ACC112 (cell line): ENCODE measurements around the gene ZFC3H1.
"Not testable (repeated sequence)": the region's sequence is repeated elsewhere in the genome, so short reads cannot be mapped to it uniquely, and the experiment has no call there.

Source experiments
- H2AFZ ChIP-seq: fragments of 200-600 bp; sonication (generic); one replicate; pipeline ENCODE4 v1.6.0; 2017; ENCODE audit warnings: antibody characterized with exemption, low read length; ENCODE audit not compliant: unreplicated experiment
- H3K27ac ChIP-seq: fragments of 200-600 bp; sonication (generic); 2 replicates; pipeline ENCODE4 v1.5.1; 2014; ENCODE audit warnings: low read depth, mild to moderate bottlenecking, antibody characterized with exemption, low read length, moderate library complexity
- H3K27me3 ChIP-seq: fragments of 200-600 bp; sonication (generic); 2 replicates; pipeline ENCODE4 v1.6.1; 2014; ENCODE audit warnings: mild to moderate bottlenecking, antibody characterized with exemption, low read length, moderate library complexity, mixed read lengths; ENCODE audit not compliant: insufficient read depth
- H3K36me3 ChIP-seq: fragments of 200-600 bp; sonication (generic); 2 replicates; pipeline ENCODE4 v1.6.1; 2016; ENCODE audit warnings: mild to moderate bottlenecking, antibody characterized with exemption, low read length, moderate library complexity, mixed read lengths; ENCODE audit not compliant: insufficient read depth
- H3K4me1 ChIP-seq: fragments of 200-600 bp; sonication (generic); one replicate; pipeline ENCODE4 v1.6.1; 2016; ENCODE audit warnings: low read length, mixed read lengths; ENCODE audit not compliant: insufficient read depth, unreplicated experiment, control insufficient read depth
- H3K4me3 ChIP-seq: fragments of 200-600 bp; sonication (generic); 2 replicates; pipeline ENCODE4 v1.5.1; 2014; ENCODE audit warnings: mild to moderate bottlenecking, low read depth, low read length
- H3K79me2 ChIP-seq: fragments of 200-600 bp; sonication (generic); one replicate; pipeline ENCODE4 v1.6.0; 2016; ENCODE audit warnings: low read length; ENCODE audit not compliant: control insufficient read depth, unreplicated experiment, insufficient read depth

The ZFC3H1 gene

GRCh38 chr12:71694099-71694820 is 30.6 kb upstream of the ZFC3H1 start:
- no peak overlapping the region for H2AFZ ChIP-seq

GRCh38 chr12:71693651-71694050 is 30.0 kb upstream of the ZFC3H1 start:
- H2AFZ ChIP-seq, H3K27me3 ChIP-seq, H3K79me2 ChIP-seq, H3K4me1 ChIP-seq, H3K27ac ChIP-seq, H3K36me3 ChIP-seq, H3K4me3 ChIP-seq: not testable (repeated sequence)

More at GRCh38 chr12:71694099-71694820, 30.6 kb upstream of the ZFC3H1 start:
- Histone ChIP-seq H3K79me2 (no peaks in the 10 kb centered on the region), H3K36me3 (no peaks in the 10 kb centered on the region; the same call in 1 of the 2 replicates), H3K4me1 (no peaks in the 10 kb centered on the region), H3K4me3 (no peak overlapping the region), H3K27ac (no peak overlapping the region), H3K27me3 (no peaks in the 10 kb centered on the region)

GRCh38 chr12:71693126-71693525 is 29.5 kb upstream of the ZFC3H1 start:
- Histone ChIP-seq H3K27ac (no peak overlapping the region), H3K4me1 (no peaks in the 10 kb centered on the region), H3K27me3 (no peaks in the 10 kb centered on the region), H3K36me3 (no peaks in the 10 kb centered on the region; the same call in 1 of the 2 replicates), H3K4me3 (no peak overlapping the region), H3K79me2 (no peaks in the 10 kb centered on the region), H2AFZ (no peak overlapping the region)

- Histone ChIP-seq H3K4me1 (peaks cover 4% of the 10 kb centered on the region), H3K4me3 (no peak overlapping the region), H3K79me2 (peaks cover 9% of the 10 kb centered on the region), H2AFZ (no peak overlapping the region), H3K27me3 (no peaks in the 10 kb centered on the region), H3K27ac (no peak overlapping the region), H3K36me3 (no peaks in the 10 kb centered on the region)
These were observed 28.0 kb upstream of the ZFC3H1 start for GRCh38 chr12:71691504-71692129.

- Histone ChIP-seq H3K27me3 (no peaks in the 10 kb centered on the region), H3K4me3 (no peak overlapping the region), H3K36me3 (no peaks in the 10 kb centered on the region), H3K27ac (no peak overlapping the region), H3K4me1 (peaks cover 10% of the 10 kb centered on the region), H3K79me2 (peaks cover 9% of the 10 kb centered on the region), H2AFZ (no peak overlapping the region)
These were observed 25.4 kb upstream of the ZFC3H1 start for GRCh38 chr12:71688961-71689570.

- H3K36me3 ChIP-seq, H3K27me3 ChIP-seq, H2AFZ ChIP-seq, H3K27ac ChIP-seq, H3K79me2 ChIP-seq: not testable (repeated sequence)
- peak overlapping the region; percentile 78 for H3K4me3 ChIP-seq
- peaks cover 10% of the 10 kb centered on the region for H3K4me1 ChIP-seq
These were observed 23.5 kb upstream of the ZFC3H1 start for GRCh38 chr12:71687172-71687571.

- Histone ChIP-seq H3K4me3 (peak overlapping the region; percentile 78), H3K79me2 (peaks cover 9% of the 10 kb centered on the region), H3K36me3 (no peaks in the 10 kb centered on the region), H3K4me1 (peaks cover 10% of the 10 kb centered on the region), H2AFZ (peak overlapping the region; percentile 90), H3K27me3 (no peaks in the 10 kb centered on the region), H3K27ac (peak overlapping the region; percentile 59)
These were observed 23.0 kb upstream of the ZFC3H1 start for GRCh38 chr12:71686658-71687025.

GRCh38 chr12:71685914-71686657 is 22.4 kb upstream of the ZFC3H1 start, which contains the start of gene TMEM19:
TSS of gene TMEM19 (plus strand) at chr12:71686082. CDS start at chr12:71686681, 599 bp downstream.
- peak within 1 kb of the TSS; percentile 59 for H3K27ac ChIP-seq
- H3K4me1 ChIP-seq = peaks cover 10% of the 10 kb centered on the region

GRCh38 chr12:71685312-71685906 is 21.8 kb upstream of the ZFC3H1 start:
- Histone ChIP-seq H3K79me2 (peaks cover 9% of the 10 kb centered on the region), H3K27ac (peak overlapping the region; percentile 59), H3K36me3 (no peaks in the 10 kb centered on the region), H3K4me1 (peaks cover 10% of the 10 kb centered on the region), H2AFZ (peak overlapping the region; percentile 35), H3K4me3 (peak overlapping the region; percentile 78), H3K27me3 (no peaks in the 10 kb centered on the region)

More at GRCh38 chr12:71685914-71686657, 22.4 kb upstream of the ZFC3H1 start, which contains the start of gene TMEM19:
- Histone ChIP-seq H3K27me3 (no peaks in the 10 kb centered on the region), H2AFZ (peak within 1 kb of the TSS; percentile 90), H3K79me2 (peaks cover 9% of the 10 kb centered on the region), H3K4me3 (peak within 1 kb of the TSS; percentile 78), H3K36me3 (no peaks in the 10 kb centered on the region)

- Histone ChIP-seq H3K27ac (no peak overlapping the region), H3K79me2 (peaks cover 9% of the 10 kb centered on the region), H3K36me3 (no peaks in the 10 kb centered on the region), H3K27me3 (no peaks in the 10 kb centered on the region), H3K4me1 (peaks cover 10% of the 10 kb centered on the region), H3K4me3 (peak overlapping the region; percentile 78), H2AFZ (peak overlapping the region; percentile 18)
These were observed 20.4 kb upstream of the ZFC3H1 start for GRCh38 chr12:71684081-71684480.
